Effector memory CD8-positive, alpha-beta T cell (primary cell): ENCODE results near the gene CCM2L.
"Not testable (repeated sequence)": the region's sequence is repeated elsewhere in the genome, so short reads cannot be mapped to it uniquely, and the experiment has no call there.

Experiments used
- ATAC-seq: fragments of 150-1000 bp; cut with Tn5 transposase; replicated peaks from 2 replicates; pipeline ENCODE4 v1.10.0; 2021; ENCODE audit warnings: mild to moderate bottlenecking, moderate library complexity
- DNase-seq, 3 experiments: peaks; one replicate each; pipeline ENCODE4 v3.0.0; 2021
- H3K27ac Mint-ChIP-seq, 2 donors: one replicate each; pipeline ENCODE4 v1.8.0; 2022; ENCODE audit warnings: mild to moderate bottlenecking in 2 of 2, mixed read lengths in 2 of 2, moderate library complexity in 2 of 2
- H3K27me3 Mint-ChIP-seq, 2 donors: one replicate each; pipeline ENCODE4 v1.8.0; 2022; ENCODE audit warnings: mixed read lengths in 2 of 2
- H3K36me3 Mint-ChIP-seq: one replicate; pipeline ENCODE4 v1.8.0; 2022; ENCODE audit warnings: mild to moderate bottlenecking, moderate library complexity, mixed read lengths; ENCODE audit not compliant: insufficient read depth
- H3K4me1 Mint-ChIP-seq, 2 donors: one replicate each; pipeline ENCODE4 v1.8.0; 2022; ENCODE audit warnings: low read depth in 2 of 2, mixed read lengths in 2 of 2
- H3K4me3 Mint-ChIP-seq, 2 donors: one replicate each; pipeline ENCODE4 v1.8.0; 2022; ENCODE audit warnings: mild to moderate bottlenecking in 2 of 2, mixed read lengths in 2 of 2, moderate library complexity in 2 of 2
- H3K9me3 Mint-ChIP-seq, 2 donors: one replicate each; pipeline ENCODE4 v1.8.0; 2022; ENCODE audit warnings: mixed read lengths in 2 of 2

Gene CCM2L

DNA sequence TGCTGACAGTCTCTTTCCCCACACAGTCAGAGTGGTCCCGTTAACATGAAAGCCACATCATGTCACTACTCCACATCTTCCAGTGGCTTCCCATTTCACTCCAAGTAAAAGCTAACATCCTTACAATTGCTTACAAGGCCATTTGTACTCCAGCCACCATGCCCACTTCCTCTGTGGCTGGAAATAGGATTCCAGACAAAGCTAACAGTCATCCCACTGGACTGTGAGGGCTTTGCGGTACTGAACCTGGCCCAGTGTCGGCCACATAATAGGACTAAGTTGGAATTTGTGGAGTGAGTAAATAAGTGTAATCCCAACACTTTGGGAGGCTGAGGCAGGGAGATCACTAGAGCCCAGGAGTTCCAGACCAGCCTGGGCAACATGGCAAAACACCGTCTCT lies 10.9 kb downstream of the CCM2L start:
- Mint-ChIP-seq H3K27me3 (peaks cover 87 to 100% of the 10 kb centered on the region in 2 donors), H3K4me1 (peaks cover 17 to 19% of the 10 kb centered on the region in 2 donors), H3K9me3 (no peaks in the 10 kb centered on the region), H3K27ac (no peak overlapping the region), H3K4me3 (no peak overlapping the region), H3K36me3 (no peaks in the 10 kb centered on the region)
- DNase-seq (no peak), ATAC-seq (no peak)

DNA sequence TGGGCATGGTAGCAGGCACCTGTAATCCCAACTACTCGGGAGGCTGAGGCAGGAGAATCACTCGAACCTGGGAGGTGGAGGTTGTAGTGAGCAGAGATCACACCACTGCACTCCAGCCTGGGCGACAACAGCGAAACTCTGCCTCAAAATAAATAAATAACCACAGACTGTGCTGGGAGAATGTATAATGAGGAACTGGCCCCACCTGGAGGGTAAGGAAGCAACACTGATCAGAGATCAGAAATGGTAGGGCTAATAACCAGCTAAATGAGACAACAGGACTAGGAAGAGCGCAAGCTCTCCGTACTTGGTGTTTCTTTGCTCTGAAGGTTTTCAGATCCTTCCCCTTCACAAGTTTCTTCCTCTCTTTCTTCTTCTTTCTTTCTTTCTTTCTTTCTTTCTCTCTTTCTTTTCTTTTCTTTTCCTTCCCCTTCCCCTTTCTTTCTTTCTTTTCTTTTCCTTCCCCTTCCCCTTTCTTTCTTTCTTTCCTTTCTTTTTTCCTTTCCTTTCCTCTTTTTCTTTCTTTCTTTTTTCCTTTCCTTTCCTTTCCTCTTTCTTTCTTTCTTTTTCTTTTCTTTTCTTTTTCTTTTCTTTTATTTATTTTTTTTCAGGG lies 14.6 kb downstream of the CCM2L start:
- peaks cover 57 to 88% of the 10 kb centered on the region in 2 donors for H3K27me3 Mint-ChIP-seq

DNA sequence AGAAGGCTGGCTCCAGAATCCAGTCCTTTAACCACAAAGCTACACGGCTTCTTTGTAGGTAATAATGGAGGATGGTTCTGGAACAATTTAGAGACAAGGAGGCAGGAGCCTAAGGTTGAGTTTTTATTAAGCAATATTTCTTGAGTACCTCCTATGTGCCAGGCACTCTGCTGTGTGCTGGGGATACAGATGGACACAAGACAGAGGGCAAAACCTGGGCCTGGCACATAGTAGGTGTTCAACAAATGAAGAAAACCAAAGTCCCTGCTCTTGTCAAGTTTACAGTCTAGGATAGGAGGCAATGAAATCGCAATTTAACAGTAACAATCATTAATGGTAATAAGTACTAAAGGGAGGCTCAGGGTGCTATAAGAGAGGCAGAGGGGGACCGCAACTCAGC lies 17.4 kb downstream of the CCM2L start:
- H3K27ac Mint-ChIP-seq, result no peak overlapping the region
- DNase-seq (no peak), ATAC-seq (no peak)
- H3K9me3 Mint-ChIP-seq, result no peaks in the 10 kb centered on the region
- peaks cover 0 to 1% of the 10 kb centered on the region in 2 donors for H3K4me1 Mint-ChIP-seq
- H3K27me3 Mint-ChIP-seq, result peaks cover 33 to 60% of the 10 kb centered on the region in 2 donors
- H3K36me3 Mint-ChIP-seq, result no peaks in the 10 kb centered on the region
- H3K4me3 Mint-ChIP-seq, result no peak overlapping the region

More for the DNA sequence above, 14.6 kb downstream of the CCM2L start:
- Mint-ChIP-seq H3K27ac (no peak overlapping the region), H3K9me3 (no peaks in the 10 kb centered on the region), H3K36me3 (no peaks in the 10 kb centered on the region), H3K4me1 (peaks cover 6 to 7% of the 10 kb centered on the region in 2 donors), H3K4me3 (no peak overlapping the region)
- ATAC-seq (no peak), DNase-seq (no peak)

DNA sequence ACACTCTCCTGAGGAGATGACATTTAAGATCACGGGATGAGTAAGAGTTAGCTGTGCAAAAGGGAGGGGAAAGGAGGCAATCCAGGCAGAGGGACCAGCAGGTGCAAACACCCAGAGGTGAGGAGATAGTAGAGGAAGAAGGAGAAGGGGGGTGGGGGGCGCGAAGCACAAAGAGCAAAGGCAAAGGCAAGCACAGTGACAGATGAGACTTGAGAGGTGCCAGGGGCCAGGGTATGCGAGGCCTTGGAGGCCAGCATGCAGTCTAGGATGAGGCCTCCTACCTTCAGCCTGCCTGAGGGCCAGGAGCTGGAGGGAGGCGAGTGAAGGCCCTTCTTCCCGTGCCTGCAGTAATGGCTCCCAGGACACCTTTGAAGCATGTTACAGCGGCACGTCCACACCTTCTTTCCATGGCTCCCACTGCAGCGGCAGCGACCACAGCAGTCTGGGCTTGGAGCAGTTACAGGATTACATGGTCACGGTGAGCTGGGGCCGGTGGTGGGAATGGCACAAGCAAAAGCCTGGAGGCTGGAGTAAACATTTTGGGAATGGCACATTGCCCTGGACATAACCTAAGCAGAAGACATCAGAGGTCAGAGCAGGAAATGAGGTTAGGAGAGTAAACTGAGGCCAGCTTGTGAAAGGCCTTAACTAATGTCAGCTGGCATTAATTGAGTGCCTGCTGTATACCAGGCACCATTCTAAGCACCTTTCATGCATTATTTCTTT lies 18.6 kb downstream of the CCM2L start:
- DNase-seq (no peak), ATAC-seq (no peak)
- Mint-ChIP-seq H3K36me3 (no peaks in the 10 kb centered on the region), H3K4me3 (no peak overlapping the region), H3K9me3 (no peaks in the 10 kb centered on the region), H3K27me3 (peaks cover 29 to 56% of the 10 kb centered on the region in 2 donors), H3K4me1 (peaks cover 0 to 1% of the 10 kb centered on the region in 2 donors), H3K27ac (no peak overlapping the region)

DNA sequence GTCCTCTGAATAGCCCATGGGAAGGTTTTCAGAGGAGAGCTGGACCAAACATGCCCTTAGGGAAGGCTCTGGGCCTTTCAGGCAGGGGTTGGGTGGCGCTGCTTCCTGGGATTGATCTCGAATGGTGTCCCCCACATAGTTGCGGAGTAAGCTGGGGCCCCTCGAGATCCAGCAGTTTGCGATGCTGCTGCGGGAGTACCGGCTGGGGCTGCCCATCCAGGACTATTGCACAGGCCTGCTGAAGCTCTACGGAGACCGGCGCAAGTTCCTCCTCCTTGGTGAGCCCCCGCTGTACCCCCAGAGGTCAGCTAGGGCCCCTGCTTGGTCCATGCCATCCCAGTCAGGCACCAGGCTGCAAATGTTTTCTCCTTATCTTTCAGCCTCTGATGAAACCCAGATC lies 19.3 kb downstream of the CCM2L start:
- Mint-ChIP-seq H3K4me3 (peak overlapping the region in 1 of 2 donors; percentile 28), H3K27ac (no peak overlapping the region), H3K36me3 (no peaks in the 10 kb centered on the region), H3K27me3 (peaks cover 25 to 53% of the 10 kb centered on the region in 2 donors), H3K4me1 (peaks cover 0 to 1% of the 10 kb centered on the region in 2 donors), H3K9me3 (no peaks in the 10 kb centered on the region)
- DNase-seq, result no peak
- no peak for ATAC-seq

DNA sequence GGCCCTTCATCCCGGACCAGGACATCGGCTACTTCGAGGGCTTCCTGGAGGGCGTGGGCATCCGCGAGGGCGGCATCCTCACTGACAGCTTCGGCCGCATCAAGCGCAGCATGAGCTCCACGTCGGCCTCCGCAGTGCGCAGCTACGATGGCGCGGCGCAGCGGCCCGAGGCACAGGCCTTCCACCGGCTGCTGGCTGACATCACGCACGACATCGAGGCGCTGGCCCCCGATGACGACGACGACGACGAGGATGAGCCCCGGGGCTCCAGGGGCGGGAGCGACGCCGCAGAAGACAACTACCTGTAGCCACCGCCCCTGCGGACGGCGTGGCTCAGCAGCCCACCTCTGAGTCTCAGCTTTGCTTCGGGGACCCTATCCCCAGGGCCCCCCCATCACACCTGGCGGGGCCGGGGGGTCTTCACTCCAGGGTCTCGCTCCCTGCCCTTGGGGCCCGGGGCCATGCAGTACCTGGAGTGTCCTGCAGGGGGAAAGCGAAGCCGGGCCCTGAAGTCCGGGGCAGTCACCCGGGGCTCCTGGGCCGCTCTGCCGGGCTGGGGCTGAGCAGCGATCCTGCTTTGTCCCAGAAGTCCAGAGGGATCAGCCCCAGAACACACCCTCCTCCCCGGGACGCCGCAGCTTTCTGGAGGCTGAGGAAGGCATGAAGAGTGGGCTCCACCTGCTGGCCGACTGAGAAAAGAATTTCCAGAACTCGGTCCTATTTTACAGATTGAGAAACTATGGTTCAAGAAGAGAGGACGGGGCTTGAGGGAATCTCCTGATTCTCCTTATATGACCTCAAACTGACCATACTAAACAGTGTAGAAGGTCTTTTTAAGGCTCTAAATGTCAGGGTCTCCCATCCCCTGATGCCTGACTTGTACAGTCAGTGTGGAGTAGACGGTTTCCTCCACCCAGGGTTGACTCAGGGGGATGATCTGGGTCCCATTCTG lies 21.0 kb downstream of the CCM2L start:
- H3K4me1 Mint-ChIP-seq, result peaks cover 0 to 1% of the 10 kb centered on the region in 2 donors
- no peak overlapping the region for H3K27ac Mint-ChIP-seq
- H3K9me3 Mint-ChIP-seq, result no peaks in the 10 kb centered on the region
- peak overlapping the region; percentile 35 to 50 for H3K4me3 Mint-ChIP-seq
- no peaks in the 10 kb centered on the region for H3K36me3 Mint-ChIP-seq
- DNase-seq (peak; percentile 45 to 56 (median 46)), ATAC-seq (peak; percentile 71)
- peaks cover 29 to 53% of the 10 kb centered on the region in 2 donors for H3K27me3 Mint-ChIP-seq

DNA sequence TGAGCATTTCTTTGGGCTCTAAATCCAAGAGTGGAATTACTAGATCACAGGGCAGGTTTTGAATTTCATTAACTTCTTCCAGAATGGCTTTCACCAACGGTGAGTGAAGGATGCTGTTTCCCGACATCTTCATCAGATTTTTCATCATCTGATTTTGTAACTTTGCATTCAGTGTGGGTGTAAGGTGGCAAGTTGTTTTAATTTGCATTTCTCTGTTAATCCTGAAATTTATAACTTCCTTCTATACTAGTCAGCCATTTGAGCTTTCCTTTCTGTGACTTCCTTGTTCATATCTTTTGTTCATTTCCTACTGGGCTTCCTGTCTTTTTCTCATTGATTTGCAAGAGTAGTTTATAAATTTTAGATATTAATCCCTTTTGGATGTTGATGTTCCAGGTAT lies 23.1 kb downstream of the CCM2L start:
- ATAC-seq (no peak), DNase-seq (no peak)
- Mint-ChIP-seq H3K27me3 (peaks cover 50 to 62% of the 10 kb centered on the region in 2 donors), H3K36me3 (no peaks in the 10 kb centered on the region), H3K4me3 (no peak overlapping the region), H3K27ac (no peak overlapping the region), H3K4me1 (peaks cover 0 to 1% of the 10 kb centered on the region in 2 donors), H3K9me3 (no peaks in the 10 kb centered on the region)

DNA sequence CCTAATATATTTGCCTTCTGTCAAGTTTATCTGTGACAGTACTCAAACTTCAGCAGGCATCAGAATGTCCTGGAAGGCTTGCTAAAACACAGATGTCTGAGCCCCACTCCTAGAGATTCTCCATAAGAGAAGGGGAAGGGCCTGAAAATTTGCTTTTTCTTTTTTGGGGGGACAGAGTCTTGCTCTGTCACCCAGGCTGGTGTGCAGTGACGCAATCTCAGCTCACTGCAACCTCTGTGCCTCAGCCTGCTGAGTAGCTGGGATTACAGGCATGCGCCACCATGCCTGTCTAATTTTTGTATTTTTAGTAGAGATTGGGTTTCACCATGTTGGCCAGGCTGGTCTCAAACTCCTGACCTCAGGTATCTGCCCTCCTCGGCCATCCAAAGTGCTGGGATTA lies 23.5 kb downstream of the CCM2L start:
- not testable (repeated sequence) for H3K9me3 Mint-ChIP-seq, ATAC-seq, H3K27ac Mint-ChIP-seq, H3K4me1 Mint-ChIP-seq, DNase-seq, H3K4me3 Mint-ChIP-seq, H3K36me3 Mint-ChIP-seq
- peaks cover 53 to 58% of the 10 kb centered on the region in 2 donors for H3K27me3 Mint-ChIP-seq

DNA sequence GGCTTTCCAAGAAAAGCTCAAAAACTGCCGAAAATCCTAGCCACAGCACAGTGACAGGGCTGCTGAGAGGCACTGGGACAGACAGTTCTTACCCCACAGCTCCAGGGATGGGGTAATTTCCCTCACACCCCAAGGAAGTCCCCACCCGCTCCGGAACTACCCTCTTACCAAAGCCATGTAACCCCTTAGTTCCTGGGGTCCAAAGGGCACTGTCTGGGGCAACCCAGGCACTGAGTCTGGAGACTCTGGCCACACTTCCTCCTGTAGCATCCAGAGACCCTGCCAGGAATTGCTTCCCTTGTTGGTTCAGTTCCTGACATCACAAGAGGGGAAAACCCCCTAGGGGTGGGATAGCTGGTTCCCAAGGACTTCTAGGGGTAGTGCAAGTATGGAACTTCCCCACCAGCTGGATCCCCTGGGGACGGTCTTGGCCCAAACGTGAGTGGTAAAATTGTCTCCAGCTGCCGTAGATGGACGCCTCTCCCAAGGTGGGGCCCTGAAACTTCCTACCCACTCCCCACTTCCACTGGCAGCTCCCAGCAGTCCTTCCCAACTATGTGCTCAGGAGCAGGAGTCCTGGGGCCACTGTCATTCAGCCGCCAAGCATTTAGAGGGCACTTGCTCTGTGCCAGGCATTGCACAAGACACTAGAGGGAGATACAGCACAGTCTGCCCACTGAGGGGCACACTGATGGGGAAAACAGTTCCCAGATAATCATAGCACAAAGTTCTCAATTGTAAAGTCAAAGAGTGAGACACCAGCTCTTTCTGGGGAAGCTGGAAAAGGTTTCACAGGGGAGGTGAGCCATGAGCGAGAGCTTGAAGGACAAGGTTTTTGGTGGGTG lies 24.6 kb downstream of the CCM2L start:
- DNase-seq (no peak), ATAC-seq (peak; percentile 7)
- Mint-ChIP-seq H3K27ac (no peak overlapping the region), H3K27me3 (peaks cover 56 to 58% of the 10 kb centered on the region in 2 donors), H3K36me3 (no peaks in the 10 kb centered on the region), H3K4me3 (no peak overlapping the region), H3K9me3 (no peaks in the 10 kb centered on the region), H3K4me1 (peaks cover 0 to 1% of the 10 kb centered on the region in 2 donors)

DNA sequence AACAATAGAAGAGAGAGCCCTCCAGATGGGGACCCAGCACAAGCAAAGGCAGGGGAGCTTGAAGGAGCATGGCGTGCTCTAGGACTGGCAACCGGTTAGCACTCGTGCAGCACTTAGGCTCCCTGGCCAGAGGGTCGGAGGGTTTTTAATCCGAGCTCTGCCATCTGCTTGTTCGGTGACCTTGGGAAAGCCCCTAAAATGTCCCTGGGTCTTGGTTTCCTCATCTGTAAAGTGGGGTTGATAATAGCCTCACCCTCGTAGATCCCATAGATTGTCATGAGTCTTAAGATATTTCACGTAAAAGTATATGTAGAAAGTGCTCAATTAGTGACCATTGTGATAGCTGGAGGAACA lies 25.2 kb downstream of the CCM2L start:
- Mint-ChIP-seq H3K4me3 (no peak overlapping the region), H3K27ac (no peak overlapping the region), H3K4me1 (peaks cover 0 to 1% of the 10 kb centered on the region in 2 donors), H3K9me3 (no peaks in the 10 kb centered on the region), H3K36me3 (no peaks in the 10 kb centered on the region), H3K27me3 (peaks cover 53 to 60% of the 10 kb centered on the region in 2 donors)
- DNase-seq, result no peak
- no peak for ATAC-seq

DNA sequence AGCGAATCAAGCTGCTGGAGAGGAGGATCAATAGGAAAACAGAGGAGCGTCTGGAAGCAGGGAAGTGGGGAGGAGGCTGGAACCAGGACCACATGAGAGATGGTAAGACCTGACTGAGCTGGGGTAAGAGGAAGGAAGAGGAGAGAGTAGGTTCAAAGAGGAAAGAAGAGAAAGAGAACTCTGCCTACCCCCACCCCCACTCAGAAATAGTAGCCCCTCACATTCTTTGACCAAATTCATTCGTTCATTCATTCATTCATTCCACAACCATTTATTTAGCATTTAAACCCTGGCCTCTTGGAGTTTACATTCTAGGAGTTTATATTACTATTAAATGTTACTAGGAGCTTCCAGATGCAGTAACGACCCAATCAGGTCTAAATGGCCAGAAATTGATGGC lies 26.0 kb downstream of the CCM2L start:
- no peak for DNase-seq
- Mint-ChIP-seq H3K36me3 (no peaks in the 10 kb centered on the region), H3K4me1 (no peaks in the 10 kb centered on the region), H3K27ac (no peak overlapping the region), H3K27me3 (peaks cover 61 to 68% of the 10 kb centered on the region in 2 donors), H3K4me3 (no peak overlapping the region), H3K9me3 (no peaks in the 10 kb centered on the region)
- no peak for ATAC-seq

DNA sequence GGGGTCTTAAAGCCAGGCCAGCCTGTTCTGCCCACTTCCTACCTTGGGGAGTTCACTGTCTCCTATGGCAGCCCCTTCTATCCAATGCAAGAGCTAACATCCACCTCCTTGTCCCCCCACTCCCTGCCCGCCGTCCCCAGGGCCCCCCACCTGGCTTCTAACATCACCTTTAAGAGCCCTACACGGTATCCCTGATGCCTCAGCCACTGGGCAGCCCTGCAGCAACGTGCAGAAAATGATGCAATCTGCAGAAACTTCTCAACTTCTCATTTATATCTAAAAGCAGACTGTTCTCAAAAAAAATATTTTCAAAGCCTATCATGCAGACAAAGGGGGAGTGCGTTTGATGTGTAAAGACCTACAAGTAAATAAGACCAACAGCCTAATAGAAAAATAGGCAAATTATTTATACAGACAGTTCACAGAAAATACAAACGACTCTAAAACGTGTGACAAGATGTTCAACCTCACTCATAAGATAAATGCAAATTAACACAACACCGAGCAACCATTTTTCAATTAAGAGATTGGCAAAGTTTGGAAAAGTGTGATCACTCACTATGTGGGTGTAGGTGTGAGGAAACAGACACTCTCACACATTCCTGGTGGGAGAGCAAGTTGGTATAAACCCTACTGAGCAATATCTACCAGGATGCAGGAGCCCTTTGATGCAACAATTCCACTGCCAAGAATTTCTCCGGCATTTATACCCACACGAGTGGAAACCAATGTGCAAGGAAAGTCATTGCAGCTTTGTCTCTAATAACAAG lies 26.7 kb downstream of the CCM2L start:
- H3K27me3 Mint-ChIP-seq, result peaks cover 67 to 75% of the 10 kb centered on the region in 2 donors
- no peaks in the 10 kb centered on the region for H3K9me3 Mint-ChIP-seq
- ATAC-seq (no peak), DNase-seq (no peak)
- H3K36me3 Mint-ChIP-seq, result no peaks in the 10 kb centered on the region
- H3K27ac Mint-ChIP-seq, result no peak overlapping the region
- no peaks in the 10 kb centered on the region for H3K4me1 Mint-ChIP-seq
- H3K4me3 Mint-ChIP-seq, result no peak overlapping the region
